Ovary (tissue), 3 donors: ENCODE measurements around the gene TM7SF2.

ENCODE experiments used
- CTCF ChIP-seq, 3 donors: fragments of 450-650 bp in 2 of 3; fragments of 200-600 bp in 1 of 3; IDR thresholded peaks; one replicate each; pipeline versions ENCODE4 v1.5.1 to v1.8.0; 2016 to 2022; ENCODE audit warnings: antibody characterized with exemption in 3 of 3, mild to moderate bottlenecking in 1 of 3
- EP300 ChIP-seq: sonication (generic); formaldehyde crosslinking; IDR thresholded peaks from one replicate; pipeline ENCODE4 v1.6.1; 2017; ENCODE audit warnings: antibody characterized with exemption
- POLR2A ChIP-seq: fragments of 450-650 bp; IDR thresholded peaks from one replicate; pipeline ENCODE4 v1.6.1; 2017; ENCODE audit warnings: antibody characterized with exemption, mild to moderate bottlenecking, moderate library complexity
- donor health status: DM: no; HTN: no; CAD: no.

- TF ChIP-seq CTCF (IDR thresholded peaks at IDR 0.05) (no peak), EP300 (no peak), POLR2A (no peak)
These were observed 9.3 kb upstream of the TM7SF2 start for GRCh38 chr11:65102142-65103095.
